HG03378 (cell line): ENCODE measurements around the gene NCAM1.
"Not testable (repeated sequence)": the region's sequence is repeated elsewhere in the genome, so short reads cannot be mapped to it uniquely, and the experiment has no call there.

Experiments used
- ATAC-seq: cut with Tn5 transposase; IDR thresholded peaks from one replicate; pipeline ENCODE4 v1.9.1; 2021; ENCODE audit warnings: mild to moderate bottlenecking, moderate library complexity; ENCODE audit not compliant: unreplicated experiment

The NCAM1 gene

GRCh38 chr11:113296447-113297205 is 335.4 kb downstream of the NCAM1 start:
- ATAC-seq: no peak

- not testable (repeated sequence) for ATAC-seq
These were observed 337.3 kb downstream of the NCAM1 start for GRCh38 chr11:113298496-113298895.

- no peak for ATAC-seq
These were observed 343.7 kb downstream of the NCAM1 start for GRCh38 chr11:113304916-113305315.

GRCh38 chr11:113305440-113306336 is 344.5 kb downstream of the NCAM1 start:
- ATAC-seq: no peak

GRCh38 chr11:113308601-113309000 is 347.4 kb downstream of the NCAM1 start:
- no peak for ATAC-seq

- ATAC-seq: no peak
These were observed 350.3 kb downstream of the NCAM1 start for GRCh38 chr11:113311536-113311935.

GRCh38 chr11:113313601-113314000 is 352.4 kb downstream of the NCAM1 start:
- no peak for ATAC-seq

GRCh38 chr11:113314065-113314388 is 352.8 kb downstream of the NCAM1 start:
- ATAC-seq: no peak

GRCh38 chr11:113314389-113315301 is 353.4 kb downstream of the NCAM1 start, which contains the start of gene TTC12:
Gene TTC12 (plus strand): TSS chr11:113314583. CDS start chr11:113316258, 1,675 bp downstream.
- peak; percentile 89 for ATAC-seq

GRCh38 chr11:113315811-113316210 is 354.6 kb downstream of the NCAM1 start:
- ATAC-seq: no peak

GRCh38 chr11:113316256-113316655 is 355.0 kb downstream of the NCAM1 start:
- ATAC-seq: no peak

GRCh38 chr11:113317339-113317738 is 356.1 kb downstream of the NCAM1 start:
- no peak for ATAC-seq

- no peak for ATAC-seq
These were observed 357.9 kb downstream of the NCAM1 start for GRCh38 chr11:113319085-113319484.

- ATAC-seq: no peak
These were observed 360.9 kb downstream of the NCAM1 start for GRCh38 chr11:113322158-113322557.

GRCh38 chr11:113324250-113324649 is 363.0 kb downstream of the NCAM1 start:
- no peak for ATAC-seq
